IPS DF 6.9 (cell line): Measurements from ENCODE around the gene RSRC1.

Source experiments
- DNase-seq: peaks from one replicate; pipeline ENCODE4 v3.0.0-alpha.2; 2013; ENCODE audit warnings: low read depth, low spot score
- H3K27ac ChIP-seq: one replicate; pipeline ENCODE4 v1.5.1; 2013; ENCODE audit warnings: low read length, control low read depth
- H3K27me3 ChIP-seq: 2 replicates; pipeline ENCODE4 v1.6.1; 2013; ENCODE audit warnings: mild to moderate bottlenecking, low read length; ENCODE audit not compliant: control insufficient read depth, insufficient read depth
- H3K36me3 ChIP-seq: 2 replicates; pipeline ENCODE4 v1.6.1; 2013; ENCODE audit warnings: low read length; ENCODE audit not compliant: control insufficient read depth, insufficient read depth
- H3K4me1 ChIP-seq: 2 replicates; pipeline ENCODE4 v1.6.1; 2013; ENCODE audit warnings: low read length; ENCODE audit not compliant: control insufficient read depth, insufficient read depth
- H3K4me3 ChIP-seq: 2 replicates; pipeline ENCODE4 v1.5.1; 2013; ENCODE audit warnings: mild to moderate bottlenecking, low read length
- H3K9me3 ChIP-seq: 2 replicates; pipeline ENCODE4 v1.6.1; 2013; ENCODE audit warnings: low read length, inconsistent platforms; ENCODE audit not compliant: control insufficient read depth, insufficient read depth
- WGBS: extraction: QIAGEN DNeasy Blood & Tissue Kit; methylation state at CpG from one replicate; pipeline ENCODE4 v1.1.7; 2013; ENCODE audit warnings: mixed read lengths, missing lambda C conversion rate; ENCODE audit not compliant: insufficient read length, insufficient coverage; 5-methylcytosine and 5-hydroxymethylcytosine counted together

RSRC1 gene

GRCh38 chr3:158420654-158421396, 310.9 kb downstream of the RSRC1 start:
- H3K4me3 ChIP-seq, result no peak overlapping the region
- no peaks in the 10 kb centered on the region for H3K9me3 ChIP-seq
- H3K36me3 ChIP-seq, result no peaks in the 10 kb centered on the region
- no peak for DNase-seq
- no peak overlapping the region for H3K27ac ChIP-seq
- H3K27me3 ChIP-seq, result no peaks in the 10 kb centered on the region
- no CpG with 5 or more reads among the region's 3 CpGs for WGBS
- no peaks in the 10 kb centered on the region for H3K4me1 ChIP-seq

- Histone ChIP-seq H3K27ac (no peak overlapping the region), H3K27me3 (no peaks in the 10 kb centered on the region), H3K4me1 (no peaks in the 10 kb centered on the region), H3K36me3 (no peaks in the 10 kb centered on the region), H3K9me3 (no peaks in the 10 kb centered on the region), H3K4me3 (no peak overlapping the region)
- WGBS, result no CpG with 5 or more reads among the region's 1 CpG
- DNase-seq, result no peak
Observed at GRCh38 chr3:158430448-158430847, 320.6 kb downstream of the RSRC1 start.

- Histone ChIP-seq H3K4me1 (no peaks in the 10 kb centered on the region), H3K4me3 (no peak overlapping the region), H3K27ac (no peak overlapping the region), H3K36me3 (no peaks in the 10 kb centered on the region), H3K27me3 (no peaks in the 10 kb centered on the region), H3K9me3 (no peaks in the 10 kb centered on the region)
- no peak for DNase-seq
Observed at GRCh38 chr3:158430968-158431367, 321.1 kb downstream of the RSRC1 start.

- H3K36me3 ChIP-seq, result no peaks in the 10 kb centered on the region
- no peaks in the 10 kb centered on the region for H3K27me3 ChIP-seq
- DNase-seq, result no peak
- no peak overlapping the region for H3K27ac ChIP-seq
- H3K9me3 ChIP-seq, result no peaks in the 10 kb centered on the region
- no peaks in the 10 kb centered on the region for H3K4me1 ChIP-seq
- no CpG with 5 or more reads among the region's 3 CpGs for WGBS
- H3K4me3 ChIP-seq, result no peak overlapping the region
Observed at GRCh38 chr3:158431829-158432228, 321.9 kb downstream of the RSRC1 start.

GRCh38 chr3:158434412-158435038, 324.6 kb downstream of the RSRC1 start:
- Histone ChIP-seq H3K4me3 (no peak overlapping the region), H3K27me3 (no peaks in the 10 kb centered on the region), H3K36me3 (no peaks in the 10 kb centered on the region), H3K9me3 (no peaks in the 10 kb centered on the region), H3K4me1 (no peaks in the 10 kb centered on the region), H3K27ac (no peak overlapping the region)
- DNase-seq, result peak; percentile 43
- no CpG with 5 or more reads among the region's 4 CpGs for WGBS

- Histone ChIP-seq H3K9me3 (no peaks in the 10 kb centered on the region), H3K36me3 (no peaks in the 10 kb centered on the region), H3K4me1 (no peaks in the 10 kb centered on the region), H3K4me3 (no peak overlapping the region), H3K27ac (no peak overlapping the region), H3K27me3 (no peaks in the 10 kb centered on the region)
- no CpG with 5 or more reads among the region's 1 CpG for WGBS
- DNase-seq, result no peak
Observed at GRCh38 chr3:158443632-158444031, 333.7 kb downstream of the RSRC1 start.

GRCh38 chr3:158447408-158447807, 337.5 kb downstream of the RSRC1 start:
- Histone ChIP-seq H3K27ac (no peak overlapping the region), H3K4me3 (no peak overlapping the region), H3K9me3 (no peaks in the 10 kb centered on the region), H3K27me3 (no peaks in the 10 kb centered on the region), H3K36me3 (no peaks in the 10 kb centered on the region), H3K4me1 (no peaks in the 10 kb centered on the region)
- no peak for DNase-seq

- Histone ChIP-seq H3K4me1 (no peaks in the 10 kb centered on the region), H3K4me3 (no peak overlapping the region), H3K36me3 (no peaks in the 10 kb centered on the region), H3K9me3 (no peaks in the 10 kb centered on the region), H3K27me3 (no peaks in the 10 kb centered on the region), H3K27ac (no peak overlapping the region)
- WGBS, result no CpG with 5 or more reads among the region's 1 CpG
- DNase-seq, result no peak
Observed at GRCh38 chr3:158451405-158452055, 341.6 kb downstream of the RSRC1 start.

GRCh38 chr3:158452334-158452733, 342.4 kb downstream of the RSRC1 start:
- no peaks in the 10 kb centered on the region for H3K27me3 ChIP-seq
- no peak overlapping the region for H3K4me3 ChIP-seq
- no peaks in the 10 kb centered on the region for H3K36me3 ChIP-seq
- no peak overlapping the region for H3K27ac ChIP-seq
- DNase-seq, result no peak
- H3K4me1 ChIP-seq, result no peaks in the 10 kb centered on the region
- H3K9me3 ChIP-seq, result no peaks in the 10 kb centered on the region

GRCh38 chr3:158453004-158453403, 343.1 kb downstream of the RSRC1 start:
- H3K27me3 ChIP-seq, result no peaks in the 10 kb centered on the region
- no peaks in the 10 kb centered on the region for H3K4me1 ChIP-seq
- H3K27ac ChIP-seq, result no peak overlapping the region
- no peak for DNase-seq
- WGBS, result no CpG with 5 or more reads among the region's 2 CpGs
- H3K36me3 ChIP-seq, result no peaks in the 10 kb centered on the region
- no peak overlapping the region for H3K4me3 ChIP-seq
- no peaks in the 10 kb centered on the region for H3K9me3 ChIP-seq

- H3K27ac ChIP-seq, result no peak overlapping the region
- no peaks in the 10 kb centered on the region for H3K9me3 ChIP-seq
- H3K27me3 ChIP-seq, result no peaks in the 10 kb centered on the region
- no peak overlapping the region for H3K4me3 ChIP-seq
- H3K36me3 ChIP-seq, result no peaks in the 10 kb centered on the region
- no peak for DNase-seq
- no peaks in the 10 kb centered on the region for H3K4me1 ChIP-seq
Observed at GRCh38 chr3:158453865-158454264, 344.0 kb downstream of the RSRC1 start.
